ENCODE results near the gene MACC1. TPM values are rescaled to one million over a fixed set of nuclear protein-coding genes. Genes with fewer than 3 reads are reported as not detected.

Gene MACC1, protein sequence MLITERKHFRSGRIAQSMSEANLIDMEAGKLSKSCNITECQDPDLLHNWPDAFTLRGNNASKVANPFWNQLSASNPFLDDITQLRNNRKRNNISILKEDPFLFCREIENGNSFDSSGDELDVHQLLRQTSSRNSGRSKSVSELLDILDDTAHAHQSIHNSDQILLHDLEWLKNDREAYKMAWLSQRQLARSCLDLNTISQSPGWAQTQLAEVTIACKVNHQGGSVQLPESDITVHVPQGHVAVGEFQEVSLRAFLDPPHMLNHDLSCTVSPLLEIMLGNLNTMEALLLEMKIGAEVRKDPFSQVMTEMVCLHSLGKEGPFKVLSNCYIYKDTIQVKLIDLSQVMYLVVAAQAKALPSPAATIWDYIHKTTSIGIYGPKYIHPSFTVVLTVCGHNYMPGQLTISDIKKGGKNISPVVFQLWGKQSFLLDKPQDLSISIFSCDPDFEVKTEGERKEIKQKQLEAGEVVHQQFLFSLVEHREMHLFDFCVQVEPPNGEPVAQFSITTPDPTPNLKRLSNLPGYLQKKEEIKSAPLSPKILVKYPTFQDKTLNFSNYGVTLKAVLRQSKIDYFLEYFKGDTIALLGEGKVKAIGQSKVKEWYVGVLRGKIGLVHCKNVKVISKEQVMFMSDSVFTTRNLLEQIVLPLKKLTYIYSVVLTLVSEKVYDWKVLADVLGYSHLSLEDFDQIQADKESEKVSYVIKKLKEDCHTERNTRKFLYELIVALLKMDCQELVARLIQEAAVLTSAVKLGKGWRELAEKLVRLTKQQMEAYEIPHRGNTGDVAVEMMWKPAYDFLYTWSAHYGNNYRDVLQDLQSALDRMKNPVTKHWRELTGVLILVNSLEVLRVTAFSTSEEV
- not detected in 5 replicates for total RNA-seq (2022; extraction: Qiagen RNA extraction; ENCODE audit: low read depth)

DNA sequence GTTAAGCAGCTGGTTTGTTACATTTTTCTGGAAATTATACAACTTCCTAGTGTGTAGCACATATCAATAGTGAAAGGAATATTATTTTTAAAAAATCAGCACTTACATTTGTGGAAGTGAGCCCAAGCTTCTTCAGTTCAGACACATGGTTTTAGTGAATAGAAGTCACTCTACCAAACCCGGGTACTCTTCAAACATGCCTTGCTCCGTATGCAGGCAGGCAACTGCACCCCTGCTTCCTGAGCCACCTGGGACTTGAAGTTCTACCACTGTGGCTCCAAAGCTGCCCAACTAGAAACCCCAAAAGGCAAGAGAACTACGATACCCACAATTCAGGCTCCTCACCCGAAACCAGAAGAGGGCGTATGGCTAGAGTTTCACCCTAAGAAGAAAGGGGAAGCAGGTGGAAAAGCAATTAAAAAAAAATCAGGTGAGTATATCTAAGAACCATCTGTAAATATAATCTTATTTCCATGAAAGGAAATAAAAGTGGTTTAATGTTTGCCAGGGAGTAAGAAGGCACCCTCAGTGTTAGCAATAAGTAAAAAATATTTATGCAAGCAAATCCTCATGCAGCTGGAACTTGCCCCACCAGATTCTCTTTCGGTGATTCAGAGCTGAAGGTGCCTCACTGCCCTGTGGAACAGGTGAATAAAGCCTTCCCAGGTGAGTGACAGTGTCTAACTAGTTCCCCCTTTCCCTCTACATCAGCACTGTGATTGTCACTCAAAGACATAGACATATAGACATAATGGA, at the start of gene MACC1:
TSS of gene MACC1 (minus strand) at position 192 of the 756 bp plus-strand sequence. CDS start 55,522 bp downstream, outside the sequence.

Other genes with a start within 250 kb of the MACC1 start
- 0.70 to 1.2 TPM (median 1.1 TPM) in 5 replicates for gene ITGB8, start 113.5 kb upstream of the MACC1 start, total RNA-seq (2022; extraction: Qiagen RNA extraction; ENCODE audit: low read depth)